Brain microvascular endothelial cell (primary cell): Measurements from ENCODE around the gene FKBP10.
"Not testable (repeated sequence)": the region's sequence is repeated elsewhere in the genome, so short reads cannot be mapped to it uniquely, and the experiment has no call there.

Experiments used
- DNase-seq: peaks from one replicate; pipeline ENCODE4 v3.0.0-alpha.2; 2020
- H3K27ac ChIP-seq: fragments of 250-450 bp; sonication (Bioruptor Pico); 2 replicates; pipeline ENCODE4 v1.5.1; 2020; ENCODE audit warnings: mild to moderate bottlenecking, moderate library complexity
- H3K27me3 ChIP-seq: fragments of 250-450 bp; sonication (Bioruptor Pico); replicated peaks from 2 replicates; pipeline ENCODE4 v1.5.1; 2020; ENCODE audit warnings: mild to moderate bottlenecking
- H3K36me3 ChIP-seq: fragments of 250-450 bp; sonication (Bioruptor Pico); replicated peaks from 2 replicates; pipeline ENCODE4 v1.5.1; 2020; ENCODE audit warnings: mild to moderate bottlenecking
- H3K4me3 ChIP-seq: 2 replicates; pipeline ENCODE4 v1.5.1; 2011; ENCODE audit warnings: low read depth, mild to moderate bottlenecking, control low read depth, low read length, moderate library complexity
- CTCF ChIP-seq: IDR thresholded peaks from 2 replicates; pipeline ENCODE4 v1.5.1; 2011; ENCODE audit warnings: low read depth, mild to moderate bottlenecking, moderate library complexity, low read length, control low read depth, inconsistent platforms; ENCODE audit errors: missing control alignments
- in situ Hi-C: cut with HindIII; loops from 2 replicates; pipeline ENCODE4 v1.10.0; 2017; ENCODE audit warnings: low sequenced_read_pairs, low pct_ligation_motif_present

FKBP10 gene

GRCh38 chr17:41837761-41838538, 25.1 kb downstream of the FKBP10 start, which contains the start of gene KLHL10:
TSS of gene KLHL10 (plus strand) at chr17:41837825. CDS start at chr17:41837933, 108 bp downstream.
- in situ Hi-C loops: no loop called here
- Histone ChIP-seq H3K36me3 (no peaks in the 10 kb centered on the region), H3K4me3 (no peak within 1 kb of the TSS), H3K27ac (no peak within 1 kb of the TSS), H3K27me3 (no peaks in the 10 kb centered on the region)
- TF ChIP-seq CTCF: no peak
- no peak for DNase-seq

- H3K36me3 ChIP-seq, in situ Hi-C loops, H3K4me3 ChIP-seq, H3K27me3 ChIP-seq, H3K27ac ChIP-seq, DNase-seq: not testable (repeated sequence)
Observed at GRCh38 chr17:41839448-41839847, 26.6 kb downstream of the FKBP10 start.

GRCh38 chr17:41840781-41841180, 28.0 kb downstream of the FKBP10 start:
- in situ Hi-C loops, H3K27me3 ChIP-seq, H3K36me3 ChIP-seq, H3K4me3 ChIP-seq, H3K27ac ChIP-seq, DNase-seq: not testable (repeated sequence)

- no peak overlapping the region for H3K4me3 ChIP-seq
- no peaks in the 10 kb centered on the region for H3K27me3 ChIP-seq
- no peak for DNase-seq
- in situ Hi-C loops: no loop called here
- H3K27ac ChIP-seq: no peak overlapping the region
- no peaks in the 10 kb centered on the region for H3K36me3 ChIP-seq
- TF ChIP-seq CTCF: no peak
Observed at GRCh38 chr17:41844971-41845370, 32.2 kb downstream of the FKBP10 start.

GRCh38 chr17:41848788-41849187, 36.0 kb downstream of the FKBP10 start:
- no peak overlapping the region for H3K27ac ChIP-seq
- H3K4me3 ChIP-seq: no peak overlapping the region
- no peak for TF ChIP-seq CTCF
- no peak for DNase-seq
- no peaks in the 10 kb centered on the region for H3K27me3 ChIP-seq
- peaks cover 1% of the 10 kb centered on the region for H3K36me3 ChIP-seq
- in situ Hi-C loops: no loop called here

- in situ Hi-C loops: no loop called here
- no peak for DNase-seq
- Histone ChIP-seq H3K4me3 (no peak overlapping the region), H3K36me3 (peaks cover 8% of the 10 kb centered on the region), H3K27ac (no peak overlapping the region), H3K27me3 (no peaks in the 10 kb centered on the region)
- TF ChIP-seq CTCF: no peak
Observed at GRCh38 chr17:41849251-41849990, 36.6 kb downstream of the FKBP10 start.

GRCh38 chr17:41851382-41851781, 38.6 kb downstream of the FKBP10 start:
- H3K27me3 ChIP-seq, H3K27ac ChIP-seq, H3K4me3 ChIP-seq, in situ Hi-C loops, DNase-seq: not testable (repeated sequence)
- peaks cover 11% of the 10 kb centered on the region for H3K36me3 ChIP-seq
